Epithelial cell of esophagus (primary cell): ENCODE results near the gene FAM20B.

Experiments
- DNase-seq: peaks from one replicate; pipeline ENCODE4 v3.0.0; 2010; ENCODE audit warnings: low read depth
- H3K4me3 ChIP-seq: 2 replicates; pipeline ENCODE4 v1.5.1; 2011; ENCODE audit warnings: mild to moderate bottlenecking, low read length, control low read depth
- TF ChIP-seq, protein P1 (sequence below): IDR thresholded peaks from 2 replicates; pipeline ENCODE4 v1.5.1; 2011; ENCODE audit warnings: low read depth, mild to moderate bottlenecking, low read length, control low read depth, inconsistent platforms; ENCODE audit not compliant: insufficient read depth; ENCODE audit errors: missing control alignments

Gene FAM20B

DNA sequence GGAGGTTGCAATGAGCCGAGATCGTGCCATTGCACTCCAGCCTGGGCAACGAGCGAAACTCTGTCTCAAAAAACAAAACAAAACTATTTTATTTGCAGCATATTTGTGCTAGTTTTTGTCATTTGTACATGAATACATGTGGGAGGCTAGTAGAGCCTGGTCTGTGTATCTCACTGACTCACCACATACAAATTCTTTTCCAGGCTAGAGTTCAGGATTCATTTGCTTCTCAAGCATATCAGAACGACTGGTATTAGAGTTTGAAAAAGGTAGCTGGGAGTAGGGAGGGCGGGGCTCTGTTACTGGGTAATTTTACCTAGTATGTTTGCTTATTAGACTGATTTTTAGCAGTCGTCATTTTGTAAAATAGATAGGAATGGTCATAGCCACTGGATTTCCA lies 51.7 kb downstream of the FAM20B start:
- no peak overlapping the region for H3K4me3 ChIP-seq
- DNase-seq = peak; percentile 25
- TF ChIP-seq, protein P1, sequence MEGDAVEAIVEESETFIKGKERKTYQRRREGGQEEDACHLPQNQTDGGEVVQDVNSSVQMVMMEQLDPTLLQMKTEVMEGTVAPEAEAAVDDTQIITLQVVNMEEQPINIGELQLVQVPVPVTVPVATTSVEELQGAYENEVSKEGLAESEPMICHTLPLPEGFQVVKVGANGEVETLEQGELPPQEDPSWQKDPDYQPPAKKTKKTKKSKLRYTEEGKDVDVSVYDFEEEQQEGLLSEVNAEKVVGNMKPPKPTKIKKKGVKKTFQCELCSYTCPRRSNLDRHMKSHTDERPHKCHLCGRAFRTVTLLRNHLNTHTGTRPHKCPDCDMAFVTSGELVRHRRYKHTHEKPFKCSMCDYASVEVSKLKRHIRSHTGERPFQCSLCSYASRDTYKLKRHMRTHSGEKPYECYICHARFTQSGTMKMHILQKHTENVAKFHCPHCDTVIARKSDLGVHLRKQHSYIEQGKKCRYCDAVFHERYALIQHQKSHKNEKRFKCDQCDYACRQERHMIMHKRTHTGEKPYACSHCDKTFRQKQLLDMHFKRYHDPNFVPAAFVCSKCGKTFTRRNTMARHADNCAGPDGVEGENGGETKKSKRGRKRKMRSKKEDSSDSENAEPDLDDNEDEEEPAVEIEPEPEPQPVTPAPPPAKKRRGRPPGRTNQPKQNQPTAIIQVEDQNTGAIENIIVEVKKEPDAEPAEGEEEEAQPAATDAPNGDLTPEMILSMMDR = no peak

DNA sequence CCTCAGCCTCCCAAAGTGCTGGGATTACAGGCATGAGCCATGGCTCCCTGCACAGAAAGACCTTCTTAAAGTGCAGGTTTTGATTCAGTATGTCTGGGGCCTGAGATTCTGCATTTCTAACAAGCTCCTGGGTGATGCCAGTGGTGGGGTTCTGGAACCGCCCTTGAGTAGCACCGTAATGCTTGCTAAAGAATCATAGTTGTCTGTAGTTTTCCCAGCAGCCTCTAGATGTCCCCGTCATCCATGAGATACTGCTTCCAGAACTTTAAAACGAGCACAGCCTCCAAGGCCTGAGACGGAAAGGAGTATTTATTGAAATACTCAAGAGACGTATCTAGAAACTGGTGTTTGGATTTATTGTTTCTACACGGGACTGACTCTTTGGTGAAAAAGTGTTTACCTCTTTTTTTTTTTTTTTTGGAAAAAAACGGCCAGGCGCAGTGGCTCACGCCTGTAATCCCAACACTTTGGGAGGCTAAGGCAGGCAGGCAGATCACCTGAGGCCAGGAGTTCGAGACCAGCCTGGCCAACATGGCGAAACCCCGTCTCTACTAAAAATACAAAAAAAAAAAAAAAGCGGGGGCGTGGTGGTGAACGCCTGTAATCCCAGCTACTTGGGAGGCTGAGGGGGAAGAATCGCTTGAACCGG lies 53.5 kb downstream of the FAM20B start:
- H3K4me3 ChIP-seq = no peak overlapping the region
- DNase-seq = peak; percentile 78
- TF ChIP-seq, protein P1 = peak; percentile 80

DNA sequence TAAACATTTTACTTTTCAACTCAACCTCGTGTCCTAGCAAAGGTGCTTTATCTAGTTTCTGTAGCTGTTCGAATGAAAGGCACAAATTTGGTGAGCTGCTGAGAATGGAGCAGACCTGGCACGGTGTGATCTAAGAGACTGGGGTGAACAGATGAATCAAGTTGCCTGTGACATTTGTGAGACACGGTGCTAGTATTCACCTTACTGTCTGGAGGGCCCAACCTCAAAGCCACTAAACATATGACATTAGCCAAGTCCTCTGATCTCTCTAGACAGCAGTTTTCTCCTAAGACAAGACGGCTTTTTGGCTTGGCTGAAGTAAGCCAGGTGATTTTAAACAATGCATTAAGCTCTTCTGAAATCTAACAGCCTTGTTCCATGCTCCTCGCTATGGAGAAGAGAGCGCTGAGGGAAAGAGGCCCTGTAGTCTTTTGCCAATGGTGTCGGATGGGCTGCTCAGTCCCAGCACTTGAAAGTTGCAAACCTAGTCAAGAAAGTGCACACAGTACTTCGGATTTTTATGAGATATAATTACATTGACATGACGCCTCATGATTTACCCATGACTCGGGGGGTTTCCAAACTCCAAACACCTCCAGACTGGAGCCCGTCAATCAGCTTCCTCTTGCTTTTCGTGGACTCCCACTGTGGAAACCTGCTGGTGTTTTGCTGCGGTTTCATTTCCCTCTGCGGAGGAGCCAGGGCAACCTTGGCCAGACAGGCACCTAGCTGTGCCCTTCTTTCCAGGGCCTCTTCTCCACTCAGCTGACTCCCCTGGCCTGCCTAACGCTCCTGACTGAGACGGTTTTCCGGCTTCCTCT lies 55.4 kb downstream of the FAM20B start:
- H3K4me3 ChIP-seq = peak overlapping the region; percentile 74
- DNase-seq = no peak
- TF ChIP-seq, protein P1 = no peak

DNA sequence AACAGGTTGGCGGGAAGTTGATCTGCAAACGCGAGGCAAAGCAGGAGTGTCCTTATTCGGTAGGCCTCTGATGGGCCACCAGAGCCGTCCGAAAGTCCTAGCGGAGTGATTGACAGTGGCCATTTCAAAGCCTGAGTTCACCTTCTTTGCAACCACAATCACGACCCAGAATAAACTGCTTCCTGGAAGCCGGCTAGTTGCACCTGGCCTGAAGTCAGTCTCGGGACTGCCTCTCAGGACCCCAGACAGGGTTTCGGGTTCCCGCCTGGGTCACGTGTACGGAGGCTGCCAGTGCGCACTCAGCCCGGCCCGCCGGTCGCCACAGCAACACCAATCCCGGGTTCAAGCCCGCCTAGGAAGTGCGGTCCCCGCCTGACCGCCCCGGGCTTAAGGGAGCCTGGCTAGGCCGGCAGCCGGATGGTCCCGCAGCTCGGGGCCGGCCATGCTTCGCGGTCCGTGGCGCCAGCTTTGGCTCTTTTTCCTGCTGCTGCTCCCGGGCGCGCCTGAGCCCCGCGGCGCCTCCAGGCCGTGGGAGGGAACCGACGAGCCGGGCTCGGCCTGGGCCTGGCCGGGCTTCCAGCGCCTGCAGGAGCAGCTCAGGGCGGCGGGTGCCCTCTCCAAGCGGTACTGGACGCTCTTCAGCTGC lies 56.1 kb downstream of the FAM20B start, which contains the start of gene TOR3A:
Gene TOR3A (plus strand): TSS at position 384 of the 646 bp plus-strand sequence. CDS start 59 bp downstream, at position 443.
- TF ChIP-seq, protein P1 = no peak

DNA sequence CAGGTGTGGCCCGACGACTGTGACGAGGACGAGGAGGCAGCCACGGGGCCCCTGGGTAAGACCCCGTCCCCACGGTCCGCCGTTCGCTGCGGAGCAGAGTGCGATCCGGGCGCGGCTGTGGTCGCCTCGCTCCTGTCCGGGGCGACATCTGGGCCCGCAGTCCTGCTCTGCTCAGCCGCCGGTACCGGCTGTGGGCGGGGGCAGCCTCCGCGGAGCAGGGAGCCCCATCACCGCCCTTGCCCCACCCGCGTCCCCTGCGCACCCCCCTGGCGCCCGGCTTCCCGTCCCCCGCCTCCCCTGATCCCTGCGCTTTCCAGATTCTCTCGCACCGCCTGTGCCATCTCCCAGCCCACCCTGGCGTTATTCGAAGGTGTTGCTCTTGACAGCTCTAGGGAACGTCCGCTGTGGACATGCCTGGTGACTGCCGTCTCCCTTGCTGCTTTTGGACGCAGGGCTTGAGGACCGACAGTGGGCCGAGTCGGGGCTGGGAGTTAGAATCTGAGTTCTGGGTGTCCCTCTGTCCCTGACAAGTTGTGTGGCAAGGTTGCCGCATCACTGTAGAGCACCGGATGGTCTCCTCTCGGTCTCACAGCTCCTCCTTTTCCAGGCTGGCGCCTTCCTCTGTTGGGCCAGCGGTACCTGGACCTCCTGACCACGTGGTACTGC lies 56.8 kb downstream of the FAM20B start:
- TF ChIP-seq, protein P1 = no peak
- peak overlapping the region; percentile 74 for H3K4me3 ChIP-seq
- DNase-seq = peak; percentile 36

More for the DNA sequence above, 56.1 kb downstream of the FAM20B start, which contains the start of gene TOR3A:
- peak; percentile 91 for DNase-seq
- peak within 1 kb of the TSS; percentile 74 for H3K4me3 ChIP-seq

DNA sequence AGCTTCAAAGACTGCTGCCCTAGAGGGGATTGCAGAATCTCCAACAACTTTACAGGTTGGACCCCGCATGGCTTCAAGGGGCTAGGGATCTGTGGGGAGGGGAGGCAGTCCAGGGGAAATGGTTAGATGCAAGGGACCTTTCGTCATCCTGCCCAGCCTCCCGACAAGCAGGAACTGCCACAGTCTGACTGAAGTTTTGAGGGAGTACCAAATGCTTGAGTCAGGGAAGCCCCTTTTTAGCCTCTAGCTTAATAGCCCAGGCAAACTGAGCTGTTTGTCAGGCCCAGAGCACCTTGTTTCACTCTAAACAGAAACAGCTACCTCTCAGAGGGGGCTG lies 57.3 kb downstream of the FAM20B start:
- peak overlapping the region; percentile 74 for H3K4me3 ChIP-seq
- peak; percentile 36 for DNase-seq
- TF ChIP-seq, protein P1 = no peak
